ENCODE results near the gene CCT5. TPM values are rescaled to one million over a fixed set of nuclear protein-coding genes. Genes with fewer than 3 reads are reported as not detected.

Gene CCT5
- total RNA-seq, result 100 to 1,000 TPM in 6 of 7 donors, 10 to 100 TPM in 1; 87.8 to 150 (median 114) TPM
- polyA plus RNA-seq, result 100 to 1,000 TPM in 2 of 3 donors, 10 to 100 TPM in 1; 76.9 to 128 (median 115) TPM
- long read RNA-seq, donor 1, transcript CCT5-201 (11 exons, 3,675 nt), result major isoform, 58 of 159 reads
- long read RNA-seq, donor 1, transcript CCT5-212 (2 exons, 568 nt), result minor isoform, 15 of 159 reads
- long read RNA-seq, donor 1, partial matches to known transcripts, result 84 of 159 reads
- long read RNA-seq, donor 1, other reads (novel, unspliced or antisense), result 0 of 159 reads
- long read RNA-seq, donor 2, transcript CCT5-212 (2 exons, 568 nt), result minor isoform, 10 of 120 reads
- long read RNA-seq, donor 2, transcript CCT5-201 (11 exons, 3,675 nt), result major isoform, 49 of 120 reads
- long read RNA-seq, donor 2, partial matches to known transcripts, result 56 of 120 reads
- long read RNA-seq, donor 2, other reads (novel, unspliced or antisense), result 0 of 120 reads

GRCh38 chr5:10249948-10250805, at the start of gene CCT5:
CCT5 (plus strand) TSS chr5:10250280; CDS start chr5:10250341, 61 bp downstream.
- Histone ChIP-seq H3K27ac (peak within 1 kb of the TSS; percentile 90 to 96 (median 96)), H3K36me3 (peaks cover 0 to 33% (median 4%) of the 10 kb centered on the region in 6 donors), H3K4me3 (peak within 1 kb of the TSS; percentile 82 to 99 (median 97)), H3K9me3 (no peaks in the 10 kb centered on the region), H3K4me1 (peaks cover 12 to 62% (median 45%) of the 10 kb centered on the region in 6 donors), H3K27me3 (replicated peaks in 1 of 7) (no peaks in the 10 kb centered on the region)
- peak; percentile 96 for DNase-seq
- 0 to 1% (median 0%) methylated on average over 59 to 67 of the region's 67 CpGs for WGBS, 5 donors
- TF ChIP-seq POLR2A (IDR thresholded peaks at IDR 0.05) (peak in 1 of 3 donors; percentile 26), POLR2AphosphoS5 (IDR thresholded peaks at IDR 0.05) (peak; percentile 86 to 91 (median 87))
- TF ChIP-seq, protein P1, sequence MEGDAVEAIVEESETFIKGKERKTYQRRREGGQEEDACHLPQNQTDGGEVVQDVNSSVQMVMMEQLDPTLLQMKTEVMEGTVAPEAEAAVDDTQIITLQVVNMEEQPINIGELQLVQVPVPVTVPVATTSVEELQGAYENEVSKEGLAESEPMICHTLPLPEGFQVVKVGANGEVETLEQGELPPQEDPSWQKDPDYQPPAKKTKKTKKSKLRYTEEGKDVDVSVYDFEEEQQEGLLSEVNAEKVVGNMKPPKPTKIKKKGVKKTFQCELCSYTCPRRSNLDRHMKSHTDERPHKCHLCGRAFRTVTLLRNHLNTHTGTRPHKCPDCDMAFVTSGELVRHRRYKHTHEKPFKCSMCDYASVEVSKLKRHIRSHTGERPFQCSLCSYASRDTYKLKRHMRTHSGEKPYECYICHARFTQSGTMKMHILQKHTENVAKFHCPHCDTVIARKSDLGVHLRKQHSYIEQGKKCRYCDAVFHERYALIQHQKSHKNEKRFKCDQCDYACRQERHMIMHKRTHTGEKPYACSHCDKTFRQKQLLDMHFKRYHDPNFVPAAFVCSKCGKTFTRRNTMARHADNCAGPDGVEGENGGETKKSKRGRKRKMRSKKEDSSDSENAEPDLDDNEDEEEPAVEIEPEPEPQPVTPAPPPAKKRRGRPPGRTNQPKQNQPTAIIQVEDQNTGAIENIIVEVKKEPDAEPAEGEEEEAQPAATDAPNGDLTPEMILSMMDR (IDR thresholded peaks at IDR 0.05 in 8 of 11, conservative IDR thresholded peaks at IDR 0.05 in 3 of 11), result peak in 1 of 11 experiments; percentile 11
- intact Hi-C loops (cut with DNase I; ENCODE audit: low total_unique reads), result no loop called here

DNA sequence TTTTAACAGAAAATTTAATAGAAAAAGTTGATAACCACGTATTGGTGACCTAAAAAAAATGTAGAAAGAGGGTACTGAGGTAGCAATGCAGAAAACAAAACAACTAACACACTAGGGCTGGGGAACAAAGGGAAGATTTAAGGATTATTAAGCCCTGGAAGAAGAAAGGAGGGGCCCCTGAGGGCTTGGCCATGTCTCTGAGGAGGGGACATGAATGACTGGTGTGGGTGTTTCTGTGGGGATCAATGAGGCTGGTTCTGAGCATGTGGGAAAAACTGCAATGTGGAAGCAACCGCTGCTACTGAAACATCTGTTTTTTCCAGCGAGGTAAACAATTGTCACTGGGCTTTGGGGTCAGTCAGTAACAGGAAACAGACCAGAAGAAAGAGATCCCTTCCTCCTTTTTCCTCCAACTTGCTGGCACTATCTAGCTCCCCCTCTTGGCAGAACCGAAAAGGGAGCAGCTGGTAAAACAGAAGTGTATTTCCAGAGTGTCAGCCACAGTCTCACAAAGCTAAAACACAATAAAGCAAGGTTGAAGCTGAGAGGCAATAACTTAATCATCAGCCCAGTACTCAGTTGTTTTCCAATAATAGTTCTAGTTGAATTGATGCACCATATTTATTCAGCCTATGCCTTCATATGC, 48.7 kb upstream of the CCT5 start:
- H3K27me3 ChIP-seq (replicated peaks in 1 of 7), result no peaks in the 10 kb centered on the region
- no peaks in the 10 kb centered on the region for H3K4me1 ChIP-seq
- WGBS, 5 donors, result 37 to 49% (median 48%) methylated on average over 4 of the region's 4 CpGs
- H3K27ac ChIP-seq, result no peak overlapping the region
- no peaks in the 10 kb centered on the region for H3K36me3 ChIP-seq
- intact Hi-C loops (cut with DNase I; ENCODE audit: low total_unique reads), result no loop called here
- TF ChIP-seq POLR2AphosphoS5 (IDR thresholded peaks at IDR 0.05), result no peak
- H3K4me3 ChIP-seq, result no peak overlapping the region
- DNase-seq, result no peak
- H3K9me3 ChIP-seq, result peaks cover 0 to 32% (median 27%) of the 10 kb centered on the region in 8 donors

DNA sequence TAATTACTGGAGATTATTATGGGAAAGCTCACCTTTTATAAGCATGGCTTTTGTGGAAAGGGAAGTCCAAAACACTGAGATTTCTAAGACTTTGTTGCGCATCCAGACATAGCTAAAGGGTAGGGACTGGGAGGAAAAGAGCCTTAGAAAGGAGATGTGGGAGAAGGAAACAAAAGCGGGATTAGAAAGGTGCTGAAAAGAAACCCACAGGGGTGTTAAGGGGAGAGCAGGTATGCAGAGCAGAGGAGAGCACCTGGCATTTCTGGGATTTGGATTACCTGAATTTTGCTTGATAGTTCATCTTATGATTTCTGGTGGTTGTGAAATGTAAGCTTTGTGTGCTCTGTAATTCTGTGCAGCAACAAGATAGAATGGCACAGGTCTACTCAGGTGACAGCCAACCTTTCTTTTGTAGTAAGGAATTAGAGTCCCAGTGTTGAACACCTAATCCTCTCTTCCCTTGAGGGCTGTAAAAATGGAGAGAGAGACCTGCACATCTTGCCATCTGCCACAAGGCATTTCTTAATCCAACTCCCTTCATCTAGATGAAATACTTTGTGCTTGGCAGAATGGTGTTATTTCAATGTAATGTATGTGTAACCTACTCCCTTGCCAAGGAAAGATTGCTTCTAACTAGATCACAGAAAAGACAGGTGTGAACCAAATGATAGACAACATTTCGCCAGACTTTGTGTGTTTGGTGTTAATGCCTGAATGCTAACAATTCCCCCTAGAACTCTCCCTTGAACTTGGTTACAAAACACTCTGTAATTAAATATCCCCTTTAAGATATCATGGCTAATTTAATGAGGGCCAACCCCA, 47.8 kb upstream of the CCT5 start:
- no peak overlapping the region for H3K27ac ChIP-seq
- H3K9me3 ChIP-seq, result peaks cover 0 to 23% (median 19%) of the 10 kb centered on the region in 8 donors
- TF ChIP-seq, protein P1 (IDR thresholded peaks at IDR 0.05 in 8 of 11, conservative IDR thresholded peaks at IDR 0.05 in 3 of 11), result no peak
- TF ChIP-seq POLR2A (IDR thresholded peaks at IDR 0.05) (no peak), POLR2AphosphoS5 (IDR thresholded peaks at IDR 0.05) (no peak)
- WGBS, 5 donors, result 91 to 96% (median 92%) methylated on average over 3 of the region's 3 CpGs
- no peaks in the 10 kb centered on the region for H3K27me3 ChIP-seq (replicated peaks in 1 of 7)
- H3K36me3 ChIP-seq, result no peaks in the 10 kb centered on the region
- no peak overlapping the region for H3K4me3 ChIP-seq
- no peaks in the 10 kb centered on the region for H3K4me1 ChIP-seq
- intact Hi-C loops (cut with DNase I; ENCODE audit: low total_unique reads), result no loop called here
- no peak for DNase-seq

- no peak for TF ChIP-seq POLR2AphosphoS5 (IDR thresholded peaks at IDR 0.05)
- TF ChIP-seq, protein P1 (IDR thresholded peaks at IDR 0.05 in 8 of 11, conservative IDR thresholded peaks at IDR 0.05 in 3 of 11), result no peak
- TF ChIP-seq POLR2A (IDR thresholded peaks at IDR 0.05), result no peak
- 93 to 98% (median 95%) methylated on average over 1 of the region's 1 CpG for WGBS, 5 donors
- H3K9me3 ChIP-seq, result no peaks in the 10 kb centered on the region
- no peak overlapping the region for H3K4me3 ChIP-seq
- H3K27ac ChIP-seq, result no peak overlapping the region
- H3K4me1 ChIP-seq, result no peaks in the 10 kb centered on the region
- no peaks in the 10 kb centered on the region for H3K36me3 ChIP-seq
- DNase-seq, result no peak
- intact Hi-C loops (cut with DNase I; ENCODE audit: low total_unique reads), result no loop called here
- no peaks in the 10 kb centered on the region for H3K27me3 ChIP-seq (replicated peaks in 1 of 7)
Measured at GRCh38 chr5:10209004-10209403, 41.1 kb upstream of the CCT5 start.
